Measurements from ENCODE around the gene AGAP2.

- TF ChIP-seq, protein P1, sequence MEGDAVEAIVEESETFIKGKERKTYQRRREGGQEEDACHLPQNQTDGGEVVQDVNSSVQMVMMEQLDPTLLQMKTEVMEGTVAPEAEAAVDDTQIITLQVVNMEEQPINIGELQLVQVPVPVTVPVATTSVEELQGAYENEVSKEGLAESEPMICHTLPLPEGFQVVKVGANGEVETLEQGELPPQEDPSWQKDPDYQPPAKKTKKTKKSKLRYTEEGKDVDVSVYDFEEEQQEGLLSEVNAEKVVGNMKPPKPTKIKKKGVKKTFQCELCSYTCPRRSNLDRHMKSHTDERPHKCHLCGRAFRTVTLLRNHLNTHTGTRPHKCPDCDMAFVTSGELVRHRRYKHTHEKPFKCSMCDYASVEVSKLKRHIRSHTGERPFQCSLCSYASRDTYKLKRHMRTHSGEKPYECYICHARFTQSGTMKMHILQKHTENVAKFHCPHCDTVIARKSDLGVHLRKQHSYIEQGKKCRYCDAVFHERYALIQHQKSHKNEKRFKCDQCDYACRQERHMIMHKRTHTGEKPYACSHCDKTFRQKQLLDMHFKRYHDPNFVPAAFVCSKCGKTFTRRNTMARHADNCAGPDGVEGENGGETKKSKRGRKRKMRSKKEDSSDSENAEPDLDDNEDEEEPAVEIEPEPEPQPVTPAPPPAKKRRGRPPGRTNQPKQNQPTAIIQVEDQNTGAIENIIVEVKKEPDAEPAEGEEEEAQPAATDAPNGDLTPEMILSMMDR (IDR thresholded peaks at IDR 0.05), result no peak
- TF ChIP-seq POLR2A (IDR thresholded peaks at IDR 0.05) (no peak), POLR2AphosphoS5 (IDR thresholded peaks at IDR 0.05) (peak in 1 of 2 donors; percentile 56), EP300 (IDR thresholded peaks at IDR 0.05) (no peak)
Measured at GRCh38 chr12:57740656-57741412, 2.3 kb upstream of the AGAP2 start.
